HepG2 (cell line): ENCODE results near the gene TM2D1. TPM values are rescaled to one million over a fixed set of nuclear protein-coding genes. Genes with fewer than 3 reads are reported as not detected.

Source experiments
- ATAC-seq: fragments of 200-7000 bp; cut with Tn5 transposase; 3 replicates; pipeline ENCODE4 v1.9.1; 2020; ENCODE audit warnings: mild to moderate bottlenecking, moderate library complexity
- BruUV-seq: library from RNA; stranded (reverse); fragments of 400-500 nt; replicated peaks from 2 replicates; lab custom pipeline; 2021; lab: Mats Ljungman, UMichigan
- CTCF ChIA-PET: fragments of 300-600 bp; formaldehyde crosslinking; extraction: SDS; loops from one replicate; lab custom pipeline; 2021; ENCODE audit warnings: low total read pairs, inconsistent platforms, low intra/inter-chr PET ratio; lab: Yijun Ruan, JAX
- POLR2A ChIA-PET: fragments of 350-600 bp; sonication (Branson Sonifier 250); formaldehyde crosslinking; loops from one replicate; lab custom pipeline; 2020; ENCODE audit warnings: antibody characterized with exemption, inconsistent platforms; lab: Yijun Ruan, JAX
- DNase-seq: peaks from one replicate; pipeline ENCODE4 v3.0.0-alpha.2; 2015; ENCODE audit warnings: low spot score
- FAIRE-seq: peaks from 3 replicates; lab custom pipeline; 2011; peaks lifted over from hg19 to GRCh38; lab: Jason Lieb, UNC
- H2AFZ ChIP-seq: one replicate; pipeline ENCODE4 v1.6.1; 2011; ENCODE audit warnings: low read length, inconsistent platforms
- H3K27ac ChIP-seq: fragments of 300-600 bp; 3 replicates; pipeline ENCODE4 v1.8.0; 2011; ENCODE audit warnings: mixed run types, mild to moderate bottlenecking, mixed read lengths, low read length, inconsistent platforms; ENCODE audit not compliant: insufficient read depth; ENCODE audit errors: extremely low read length
- H3K27me3 ChIP-seq, 2 experiments: fragments of 200-600 bp in 1 of 2; 2 replicates in 1 of 2; 3 replicates in 1 of 2; pipeline versions ENCODE4 v1.6.0 to v1.8.0; 2011; ENCODE audit warnings: low read length in 2 of 2, mild to moderate bottlenecking in 2 of 2, moderate library complexity in 2 of 2, inconsistent platforms in 1 of 2; ENCODE audit not compliant: insufficient read depth in 2 of 2, control insufficient read depth in 1 of 2
- H3K36me3 ChIP-seq, 2 experiments: fragments of 200-600 bp in 1 of 2; replicated peaks in 1 of 2; 2 replicates in 1 of 2; 3 replicates in 1 of 2; pipeline versions ENCODE4 v1.5.1 to v1.8.0; 2011; ENCODE audit warnings: low read length in 2 of 2, inconsistent platforms in 1 of 2; ENCODE audit not compliant: insufficient read depth in 2 of 2, control insufficient read depth in 1 of 2
- H3K4me1 ChIP-seq: 2 replicates; pipeline ENCODE4 v1.5.1; 2012; ENCODE audit warnings: low read length, inconsistent platforms; ENCODE audit not compliant: insufficient read depth
- H3K4me2 ChIP-seq: 2 replicates; pipeline ENCODE4 v1.6.0; 2011; ENCODE audit warnings: low read depth, low read length, inconsistent platforms
- H3K4me3 ChIP-seq, 3 experiments: fragments of 200-600 bp in 1 of 3; sonication (generic), shearing (Covaris generic) in 1 of 3; replicated peaks in 1 of 3; 2 replicates each; pipeline ENCODE4 v1.5.1; 2011 to 2016; ENCODE audit warnings: low read length in 3 of 3, inconsistent platforms in 2 of 3, low read depth in 2 of 3, mild to moderate bottlenecking in 2 of 3, control low read depth in 1 of 3, mixed read lengths in 1 of 3; ENCODE audit not compliant: insufficient read depth in 1 of 3
- H3K79me2 ChIP-seq: one replicate; pipeline ENCODE4 v1.6.1; 2011; ENCODE audit warnings: low read length, inconsistent platforms; ENCODE audit not compliant: insufficient read depth
- H3K9ac ChIP-seq: 2 replicates; pipeline ENCODE4 v1.6.0; 2011; ENCODE audit warnings: mild to moderate bottlenecking, low read depth, low read length, inconsistent platforms; ENCODE audit not compliant: insufficient read depth
- H3K9me3 ChIP-seq: 2 replicates; pipeline ENCODE4 v1.5.1; 2012; ENCODE audit warnings: mild to moderate bottlenecking, low read length
- H4K20me1 ChIP-seq: 2 replicates; pipeline ENCODE4 v1.6.0; 2011; ENCODE audit warnings: inconsistent platforms, mild to moderate bottlenecking, low read length, moderate library complexity; ENCODE audit not compliant: insufficient read depth
- CTCF ChIP-seq: sonication (generic); formaldehyde crosslinking; IDR thresholded peaks from 2 replicates; pipeline ENCODE4 v1.5.0; 2020; ENCODE audit warnings: mild to moderate bottlenecking, missing genetic modification reagents, moderate library complexity
- KDM1A ChIP-seq: IDR thresholded peaks from 2 replicates; pipeline ENCODE4 v1.6.1; 2016; ENCODE audit warnings: missing compliant biosample characterization
- KDM4B ChIP-seq: sonication (generic); formaldehyde crosslinking; IDR thresholded peaks from 2 replicates; pipeline ENCODE4 v1.4.0; 2020; ENCODE audit warnings: missing genetic modification reagents
- MEIS1 ChIP-seq: sonication (generic); formaldehyde crosslinking; IDR thresholded peaks from 2 replicates; pipeline ENCODE4 v1.9.0; 2021; ENCODE audit warnings: mild to moderate bottlenecking, missing genetic modification reagents, moderate library complexity, borderline replicate concordance
- PHF5A ChIP-seq: IDR thresholded peaks from one replicate; pipeline ENCODE4 v1.6.1; 2018; ENCODE audit warnings: low read depth, missing genetic modification reagents; ENCODE audit not compliant: unreplicated experiment
- POLR2AphosphoS2 ChIP-seq: IDR thresholded peaks from 2 replicates; pipeline ENCODE4 v1.6.1; 2011; ENCODE audit warnings: low read depth, low read length, improper control_type of control experiment
- RORA ChIP-seq: sonication (generic); formaldehyde crosslinking; IDR thresholded peaks from 2 replicates; pipeline ENCODE4 v1.5.0; 2020; ENCODE audit warnings: mild to moderate bottlenecking, missing genetic modification reagents, moderate library complexity
- ZBTB49 ChIP-seq: sonication (generic); formaldehyde crosslinking; IDR thresholded peaks from 2 replicates; pipeline ENCODE4 v1.4.0; 2020; ENCODE audit warnings: missing genetic modification reagents, borderline replicate concordance
- ZFY ChIP-seq: sonication (generic); formaldehyde crosslinking; IDR thresholded peaks from 2 replicates; pipeline ENCODE4 v1.4.0; 2020; ENCODE audit warnings: missing genetic modification reagents
- ZNF343 ChIP-seq: sonication (generic); formaldehyde crosslinking; IDR thresholded peaks from 2 replicates; pipeline ENCODE4 v1.4.0; 2020; ENCODE audit warnings: mild to moderate bottlenecking, missing genetic modification reagents
- ZNF362 ChIP-seq: sonication (generic); formaldehyde crosslinking; IDR thresholded peaks from 2 replicates; pipeline ENCODE4 v1.4.0; 2020; ENCODE audit warnings: missing genetic modification reagents, mild to moderate bottlenecking, borderline replicate concordance
- ZNF501 ChIP-seq: sonication (generic); formaldehyde crosslinking; IDR thresholded peaks from 2 replicates; pipeline ENCODE4 v1.5.1; 2020; ENCODE audit warnings: mild to moderate bottlenecking, moderate library complexity, missing genetic modification reagents
- ZNF616 ChIP-seq: sonication (generic); formaldehyde crosslinking; IDR thresholded peaks from 2 replicates; pipeline ENCODE4 v1.5.0; 2020; ENCODE audit warnings: low read depth, mild to moderate bottlenecking, missing genetic modification reagents
- ZNF75D ChIP-seq: sonication (generic); formaldehyde crosslinking; IDR thresholded peaks from 2 replicates; pipeline ENCODE4 v1.8.1; 2023; ENCODE audit warnings: missing genetic modification reagents, mild to moderate bottlenecking, borderline replicate concordance
- ZNF83 ChIP-seq: sonication (generic); formaldehyde crosslinking; IDR thresholded peaks from 2 replicates; pipeline ENCODE4 v1.4.0; 2020; ENCODE audit warnings: missing genetic modification reagents, mild to moderate bottlenecking, borderline replicate concordance
- ZNF839 ChIP-seq: sonication (generic); formaldehyde crosslinking; IDR thresholded peaks from 2 replicates; pipeline ENCODE4 v1.4.0; 2020; ENCODE audit warnings: missing genetic modification reagents, mild to moderate bottlenecking, borderline replicate concordance
- WGBS: methylation state at CpG from one replicate; pipeline ENCODE4 v1.1.6; 2017; ENCODE audit warnings: low lambda C conversion rate; 5-methylcytosine and 5-hydroxymethylcytosine counted together
- in situ Hi-C: cut with HindIII; loops from 2 replicates; pipeline ENCODE4 v1.10.0; 2017; ENCODE audit warnings: low pct_unique_long_range_greater_than_20kb; ENCODE audit not compliant: extremely low pct_ligation_motif_present
- intact Hi-C: fragments of 100-400 bp; cut with micrococcal nuclease; formaldehyde crosslinking; loops from one replicate; pipeline ENCODE4 v1.10.0; 2022; ENCODE audit not compliant: unreplicated experiment
- polyA plus RNA-seq, 8 experiments: library from polyadenylated mRNA; depleted of rRNA in 3 of 8; stranded (reverse) in 7 of 8; unstranded in 1 of 8; fragments of >200 nt; fragmentation: Illumina TruSeq in 4 of 8; extraction: Trizol in 4 of 8; gene quantifications; 2 replicates each; pipeline versions ENCODE4 v1.2.1 to v1.2.3, GENCODE V29; 2011 to 2016; ENCODE audit warnings: low read depth in 4 of 8, missing spikeins in 1 of 8, mixed read lengths in 1 of 8; ENCODE audit not compliant: insufficient read depth in 1 of 8
- total RNA-seq, 5 experiments: library from RNA; depleted of rRNA; stranded (reverse); fragments of >200 nt; fragmentation: Illumina TruSeq; extraction: Trizol; gene quantifications; 2 replicates each; pipeline ENCODE4 v1.2.3, GENCODE V29; 2016; ENCODE audit warnings: low read depth in 1 of 5

TM2D1 gene
- total and polyA plus RNA-seq, 2 of the 13 experiments (the other 11 are each of a cell fraction or from before 2014, with no cell fraction given) = 26.6 to 49.0 TPM

- TF ChIP-seq POLR2AphosphoS2 (no peak), CTCF (peak; percentile 78), PHF5A (no peak)
Observed at GRCh38 chr1:61641578-61642336, 83.2 kb downstream of the TM2D1 start (continued).

GRCh38 chr1:61640531-61641530, 84.1 kb downstream of the TM2D1 start:
- no peak overlapping the region for H3K4me2 ChIP-seq
- WGBS = 59% methylated on average over 22 of the region's 22 CpGs
- no peak overlapping the region for H2AFZ ChIP-seq
- FAIRE-seq (no peak), ATAC-seq (no peak), DNase-seq (no peak)
- H3K27ac ChIP-seq = no peak overlapping the region
- H3K9ac ChIP-seq = no peak overlapping the region
- in situ Hi-C loops (loop anchor here (10.0 kb wide), 1 partner anchor 666 kb away; no protein-coding TSS in a partner anchor), intact Hi-C loops (no loop called here)
- H3K4me3 ChIP-seq = no peak overlapping the region
- ChIA-PET POLR2A (no interaction called here), CTCF (interaction anchor here (1.1 kb wide), 1 partner anchor 18 kb away, joined by 3 read pairs; no protein-coding TSS in a partner anchor)
- no peaks in the 10 kb centered on the region for H3K36me3 ChIP-seq
- peaks cover 0 to 36% of the 10 kb centered on the region in 2 experiments; a peak in 3 of 5 replicates for H3K27me3 ChIP-seq
- BruUV-seq = no TSS peak
- H3K4me1 ChIP-seq = no peaks in the 10 kb centered on the region
- H3K79me2 ChIP-seq = no peaks in the 10 kb centered on the region
- H4K20me1 ChIP-seq = no peaks in the 10 kb centered on the region
- H3K9me3 ChIP-seq = no peaks in the 10 kb centered on the region
- TF ChIP-seq ZNF75D (CRISPR knock-in tag) = no peak
- TF ChIP-seq ZNF616 (CRISPR knock-in tag) = no peak
- TF ChIP-seq ZNF839 (CRISPR knock-in tag) = no peak
- TF ChIP-seq RORA = no peak
- no peak for TF ChIP-seq KDM1A (CRISPR knock-in tag)
- no peak for TF ChIP-seq KDM4B (CRISPR knock-in tag)
- TF ChIP-seq ZNF501 (CRISPR knock-in tag) = no peak
- TF ChIP-seq ZBTB49 = no peak
- TF ChIP-seq ZNF343 (CRISPR knock-in tag) = no peak
- TF ChIP-seq ZNF362 = no peak
- no peak for TF ChIP-seq MEIS1 (CRISPR knock-in tag)
- no peak for TF ChIP-seq ZNF83 (CRISPR knock-in tag)
- TF ChIP-seq ZFY (CRISPR knock-in tag) = no peak
